ENCODE results near the gene MCRIP1.

DNA sequence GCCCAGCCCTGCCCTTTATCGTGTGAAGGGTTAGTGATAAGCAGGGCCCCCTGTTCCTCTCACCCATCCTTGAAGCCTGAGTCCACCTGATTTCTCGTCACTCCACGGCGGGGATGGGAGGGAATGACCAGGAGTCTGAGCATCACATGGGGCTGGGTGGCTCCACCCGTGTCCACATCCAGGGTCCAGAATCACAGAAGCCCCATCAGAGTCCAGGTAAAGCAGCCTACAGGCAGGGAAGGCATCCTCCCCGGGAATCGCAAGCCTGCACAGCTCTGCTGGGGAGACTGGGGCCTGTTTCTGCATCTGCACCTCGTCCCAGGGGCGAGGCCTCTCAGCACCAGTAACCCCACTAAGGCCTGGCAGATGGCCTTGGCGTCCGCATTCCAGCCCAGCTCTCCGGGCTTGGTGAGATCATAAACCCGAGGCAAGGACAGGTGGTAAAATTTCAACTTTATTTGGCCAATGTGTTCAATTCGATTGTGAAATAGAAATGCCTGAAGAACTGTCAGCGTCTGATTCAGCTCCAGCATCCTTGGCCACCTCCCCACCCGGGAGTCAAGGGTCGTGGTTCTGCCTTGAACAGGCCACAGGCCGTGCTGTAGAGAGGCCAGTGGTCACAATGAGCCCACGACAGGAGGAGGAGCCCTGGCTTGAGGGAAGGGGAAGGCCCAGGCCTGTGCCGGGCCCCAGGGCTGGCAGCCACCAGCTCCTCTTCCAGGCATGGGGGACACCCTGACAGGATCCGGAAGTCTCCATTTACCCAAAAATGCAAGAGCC lies 9.8 kb upstream of the MCRIP1 start:
- no peak for TF ChIP-seq EZH2 (IDR thresholded peaks at IDR 0.05; ENCODE audit: borderline replicate concordance, low read length)
- TF ChIP-seq, protein P1, sequence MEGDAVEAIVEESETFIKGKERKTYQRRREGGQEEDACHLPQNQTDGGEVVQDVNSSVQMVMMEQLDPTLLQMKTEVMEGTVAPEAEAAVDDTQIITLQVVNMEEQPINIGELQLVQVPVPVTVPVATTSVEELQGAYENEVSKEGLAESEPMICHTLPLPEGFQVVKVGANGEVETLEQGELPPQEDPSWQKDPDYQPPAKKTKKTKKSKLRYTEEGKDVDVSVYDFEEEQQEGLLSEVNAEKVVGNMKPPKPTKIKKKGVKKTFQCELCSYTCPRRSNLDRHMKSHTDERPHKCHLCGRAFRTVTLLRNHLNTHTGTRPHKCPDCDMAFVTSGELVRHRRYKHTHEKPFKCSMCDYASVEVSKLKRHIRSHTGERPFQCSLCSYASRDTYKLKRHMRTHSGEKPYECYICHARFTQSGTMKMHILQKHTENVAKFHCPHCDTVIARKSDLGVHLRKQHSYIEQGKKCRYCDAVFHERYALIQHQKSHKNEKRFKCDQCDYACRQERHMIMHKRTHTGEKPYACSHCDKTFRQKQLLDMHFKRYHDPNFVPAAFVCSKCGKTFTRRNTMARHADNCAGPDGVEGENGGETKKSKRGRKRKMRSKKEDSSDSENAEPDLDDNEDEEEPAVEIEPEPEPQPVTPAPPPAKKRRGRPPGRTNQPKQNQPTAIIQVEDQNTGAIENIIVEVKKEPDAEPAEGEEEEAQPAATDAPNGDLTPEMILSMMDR (IDR thresholded peaks at IDR 0.05; ENCODE audit: low read length): no peak

Measured in OCI-LY1 (cell line).